GM12875 (cell line): ENCODE measurements around the gene SH2D3A.
"Not testable (repeated sequence)": the region's sequence is repeated elsewhere in the genome, so short reads cannot be mapped to it uniquely, and the experiment has no call there.

Experiments
- H3K4me3 ChIP-seq: one replicate; pipeline ENCODE4 v1.5.1; 2011; ENCODE audit warnings: low read depth, low read length, control low read depth
- CTCF ChIP-seq: IDR thresholded peaks from 2 replicates; pipeline ENCODE4 v1.5.1; 2011; ENCODE audit warnings: low read depth, mild to moderate bottlenecking, control low read depth, inconsistent platforms, low read length, moderate library complexity, borderline replicate concordance; ENCODE audit not compliant: insufficient read depth

SH2D3A gene

GRCh38 chr19:6788896-6789295 lies 21.7 kb upstream of the SH2D3A start:
- no peak overlapping the region for H3K4me3 ChIP-seq
- no peak for TF ChIP-seq CTCF

- H3K4me3 ChIP-seq, result no peak overlapping the region
- TF ChIP-seq CTCF, result no peak
Observed at GRCh38 chr19:6787393-6787792, 20.2 kb upstream of the SH2D3A start.

GRCh38 chr19:6779206-6779605 lies 12.0 kb upstream of the SH2D3A start:
- no peak for TF ChIP-seq CTCF
- H3K4me3 ChIP-seq, result no peak overlapping the region

GRCh38 chr19:6778386-6778785 lies 11.2 kb upstream of the SH2D3A start:
- no peak overlapping the region for H3K4me3 ChIP-seq
- no peak for TF ChIP-seq CTCF

GRCh38 chr19:6777434-6777833 lies 10.2 kb upstream of the SH2D3A start:
- TF ChIP-seq CTCF, result no peak
- no peak overlapping the region for H3K4me3 ChIP-seq

GRCh38 chr19:6776999-6777398 lies 9.8 kb upstream of the SH2D3A start:
- no peak overlapping the region for H3K4me3 ChIP-seq
- TF ChIP-seq CTCF, result no peak

GRCh38 chr19:6776045-6776444 lies 8.8 kb upstream of the SH2D3A start:
- H3K4me3 ChIP-seq, result not testable (repeated sequence)
